Epithelial cell of esophagus (primary cell): ENCODE data around the gene ITGB2.

ENCODE experiments used
- DNase-seq: peaks from one replicate; pipeline ENCODE4 v3.0.0; 2010; ENCODE audit warnings: low read depth
- H3K4me3 ChIP-seq: 2 replicates; pipeline ENCODE4 v1.5.1; 2011; ENCODE audit warnings: mild to moderate bottlenecking, low read length, control low read depth
- TF ChIP-seq, protein P1 (sequence below): IDR thresholded peaks from 2 replicates; pipeline ENCODE4 v1.5.1; 2011; ENCODE audit warnings: low read depth, mild to moderate bottlenecking, low read length, control low read depth, inconsistent platforms; ENCODE audit not compliant: insufficient read depth; ENCODE audit errors: missing control alignments

ITGB2 gene

DNA sequence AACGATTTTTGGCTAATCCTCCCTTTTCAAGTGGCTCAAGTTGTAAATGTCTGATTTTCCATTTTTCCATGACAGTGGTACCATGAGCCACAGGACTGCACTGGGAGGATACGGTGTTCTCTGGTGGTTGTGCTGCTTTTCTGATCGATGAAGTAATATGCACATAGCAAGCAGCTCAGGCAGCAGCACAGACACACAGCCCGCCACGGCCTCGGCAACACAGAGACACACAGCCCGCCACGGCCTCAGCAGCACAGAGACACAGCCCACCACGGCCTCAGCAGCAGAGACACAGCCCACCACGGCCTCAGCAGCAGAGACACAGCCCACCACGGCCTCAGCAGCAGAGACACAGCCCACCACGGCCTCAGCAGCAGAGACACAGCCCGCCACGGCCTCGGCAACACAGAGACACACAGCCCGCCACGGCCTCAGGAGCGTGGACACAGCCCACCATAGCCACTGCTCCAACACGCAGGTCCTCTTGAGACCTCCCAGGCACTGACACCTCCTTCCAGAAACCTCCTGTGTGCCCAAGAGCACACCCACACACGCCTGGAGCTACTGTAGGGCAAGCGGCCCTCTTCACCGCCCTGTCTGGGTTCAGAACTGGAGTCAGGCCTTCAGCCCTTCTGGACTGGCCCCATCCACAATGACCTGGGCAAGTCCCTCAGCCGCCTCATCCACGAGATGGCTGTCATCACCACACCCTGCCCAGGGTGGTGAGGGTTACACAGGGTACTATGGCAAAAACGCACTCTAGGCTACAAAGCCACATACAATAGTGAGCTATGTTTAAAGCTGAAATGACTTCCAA lies 57.6 kb downstream of the ITGB2 start:
- no peak overlapping the region for H3K4me3 ChIP-seq
- TF ChIP-seq, protein P1, sequence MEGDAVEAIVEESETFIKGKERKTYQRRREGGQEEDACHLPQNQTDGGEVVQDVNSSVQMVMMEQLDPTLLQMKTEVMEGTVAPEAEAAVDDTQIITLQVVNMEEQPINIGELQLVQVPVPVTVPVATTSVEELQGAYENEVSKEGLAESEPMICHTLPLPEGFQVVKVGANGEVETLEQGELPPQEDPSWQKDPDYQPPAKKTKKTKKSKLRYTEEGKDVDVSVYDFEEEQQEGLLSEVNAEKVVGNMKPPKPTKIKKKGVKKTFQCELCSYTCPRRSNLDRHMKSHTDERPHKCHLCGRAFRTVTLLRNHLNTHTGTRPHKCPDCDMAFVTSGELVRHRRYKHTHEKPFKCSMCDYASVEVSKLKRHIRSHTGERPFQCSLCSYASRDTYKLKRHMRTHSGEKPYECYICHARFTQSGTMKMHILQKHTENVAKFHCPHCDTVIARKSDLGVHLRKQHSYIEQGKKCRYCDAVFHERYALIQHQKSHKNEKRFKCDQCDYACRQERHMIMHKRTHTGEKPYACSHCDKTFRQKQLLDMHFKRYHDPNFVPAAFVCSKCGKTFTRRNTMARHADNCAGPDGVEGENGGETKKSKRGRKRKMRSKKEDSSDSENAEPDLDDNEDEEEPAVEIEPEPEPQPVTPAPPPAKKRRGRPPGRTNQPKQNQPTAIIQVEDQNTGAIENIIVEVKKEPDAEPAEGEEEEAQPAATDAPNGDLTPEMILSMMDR = no peak
- no peak for DNase-seq

DNA sequence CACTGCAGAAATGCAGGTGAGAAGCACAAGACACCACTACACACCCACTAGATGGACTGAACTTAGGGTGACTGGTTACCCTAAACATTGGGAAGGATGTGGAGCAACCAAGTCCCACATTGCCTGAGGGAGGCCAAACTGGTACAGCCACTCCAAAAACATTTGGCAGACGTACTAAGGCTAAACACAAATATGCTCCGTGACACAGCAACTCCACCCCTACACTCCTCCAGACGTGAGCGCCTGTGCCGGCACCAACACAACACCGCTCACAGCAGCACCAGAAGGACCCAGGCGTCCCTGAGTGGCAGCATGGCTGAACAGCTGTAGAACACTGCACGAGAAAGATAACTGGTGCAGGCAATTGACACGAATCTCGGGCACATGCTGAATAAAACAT lies 61.9 kb downstream of the ITGB2 start:
- TF ChIP-seq, protein P1 = no peak
- DNase-seq = peak; percentile 77
- H3K4me3 ChIP-seq = no peak overlapping the region

DNA sequence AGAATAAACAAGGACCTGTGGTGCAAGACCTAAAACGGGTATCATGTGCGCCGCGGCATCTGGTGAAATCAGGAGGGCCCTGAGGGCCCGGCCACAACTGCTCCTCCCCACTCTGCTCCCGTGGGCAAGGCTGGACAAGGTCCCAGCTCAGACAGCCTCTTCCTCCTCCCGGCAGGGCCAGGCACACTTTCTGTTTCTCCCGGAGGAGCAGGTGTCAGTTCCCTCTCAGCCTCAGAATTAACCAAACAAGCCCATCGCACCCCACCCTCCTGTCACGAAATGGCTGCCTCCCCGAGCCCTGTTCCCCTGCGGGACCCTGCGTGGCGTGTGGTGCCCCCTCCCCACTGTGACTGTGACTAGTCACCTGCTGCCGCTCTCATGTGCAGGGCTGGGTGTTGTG lies 62.4 kb downstream of the ITGB2 start:
- no peak overlapping the region for H3K4me3 ChIP-seq
- TF ChIP-seq, protein P1 = no peak

DNA sequence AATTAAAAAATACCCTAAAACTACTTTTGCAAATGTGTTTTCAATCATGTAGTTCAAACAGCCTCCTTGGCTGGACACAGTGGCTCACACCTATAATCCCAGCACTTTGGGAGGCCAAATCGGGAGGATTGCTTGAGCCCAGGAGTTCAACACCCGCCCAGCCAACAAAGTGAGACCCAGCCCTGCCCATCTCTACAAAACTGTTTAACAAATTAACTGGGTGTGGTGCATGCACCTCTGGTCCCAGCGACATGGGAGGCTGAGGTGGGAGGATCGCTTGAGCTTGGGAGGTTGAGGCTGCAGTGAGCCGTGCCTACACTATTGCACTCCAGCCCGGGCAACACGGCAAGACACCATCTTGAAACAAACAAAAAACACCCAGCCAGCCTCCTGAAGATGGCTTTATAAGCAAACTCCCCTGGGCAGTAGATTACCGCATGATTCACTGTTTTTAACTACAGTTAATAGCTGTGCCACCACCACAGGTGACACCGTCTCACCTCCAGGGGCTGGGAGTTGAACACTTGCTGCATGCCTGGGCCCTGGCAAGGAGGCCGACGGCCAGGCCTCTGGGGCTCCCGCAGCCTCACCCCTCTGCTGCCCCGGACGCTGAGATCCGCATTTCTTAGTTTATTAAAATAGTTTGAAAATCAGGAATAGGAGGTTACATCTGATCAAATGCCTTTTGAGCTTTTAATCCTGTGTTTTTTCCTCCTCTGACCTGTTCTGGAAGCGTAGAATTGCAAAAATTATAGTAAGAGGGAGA lies 63.4 kb downstream of the ITGB2 start:
- TF ChIP-seq, protein P1 = no peak
- DNase-seq = no peak
- H3K4me3 ChIP-seq = no peak overlapping the region

More for the DNA sequence above, 62.4 kb downstream of the ITGB2 start:
- DNase-seq = peak; percentile 21

DNA sequence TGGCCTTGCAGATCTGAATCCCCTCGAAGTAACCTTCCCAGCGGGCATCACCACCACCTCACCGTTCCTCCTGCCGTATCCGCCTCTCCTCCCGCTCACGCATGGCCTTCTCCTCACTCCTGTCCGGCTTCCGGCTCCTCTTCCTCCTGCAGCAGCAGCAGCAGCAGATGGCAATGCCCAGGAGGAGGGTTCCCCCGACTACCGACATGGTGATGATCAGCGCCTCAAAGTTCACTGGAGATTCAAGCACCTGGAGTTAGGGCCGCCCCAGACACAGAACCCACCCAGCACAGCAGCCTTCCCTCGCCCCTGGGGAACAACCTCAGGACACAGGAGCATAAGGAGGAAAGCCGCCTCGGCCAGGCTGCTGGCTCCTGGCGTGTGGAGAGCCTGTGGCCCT lies 64.6 kb downstream of the ITGB2 start:
- TF ChIP-seq, protein P1 = no peak
- DNase-seq = no peak
- no peak overlapping the region for H3K4me3 ChIP-seq

DNA sequence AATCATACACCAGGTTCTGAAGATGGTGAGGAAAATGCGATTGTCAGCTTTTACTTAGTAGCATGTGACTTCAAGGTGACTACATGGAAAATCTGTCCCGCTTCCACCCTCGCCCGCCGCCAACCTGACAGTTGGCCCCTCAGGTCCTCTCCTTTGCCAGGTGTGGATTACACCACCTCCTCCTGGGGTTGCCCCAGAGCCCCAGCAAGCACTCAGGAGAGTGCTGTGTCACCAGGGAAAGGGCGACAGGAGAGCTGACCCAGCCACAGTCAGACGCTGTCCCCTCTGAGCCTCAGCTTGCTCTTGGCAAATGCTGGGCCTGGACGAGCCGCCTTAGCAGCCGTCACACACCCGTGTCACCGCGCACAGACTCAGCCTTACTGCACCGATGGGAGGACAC lies 65.1 kb downstream of the ITGB2 start:
- TF ChIP-seq, protein P1 = no peak
- DNase-seq = no peak
- H3K4me3 ChIP-seq = no peak overlapping the region
